ENCODE results near the gene HDAC4. TPM values are rescaled to one million over a fixed set of nuclear protein-coding genes. Genes with fewer than 3 reads are reported as not detected.

The HDAC4 gene
- total and polyA plus RNA-seq, 2 of the 4 experiments (the other 2 are of a cell fraction) = 4.1 to 7.2 TPM

- no peak overlapping the region for H3K4ac ChIP-seq (ENCODE audit: low read depth, low read length)
- no peak for ATAC-seq (ENCODE audit: low read depth)
- peaks cover 6% of the 10 kb centered on the region for H4K20me1 ChIP-seq (ENCODE audit: insufficient read depth, low read length)
- H3K9ac ChIP-seq (ENCODE audit: low read depth, low read length) = no peak overlapping the region
- H3K9me1 ChIP-seq (ENCODE audit: insufficient read depth, low read length) = peaks cover 11% of the 10 kb centered on the region
- no peak overlapping the region for H3K4me2 ChIP-seq (ENCODE audit: low read depth, low read length)
- in situ Hi-C loops (cut with MboI; ENCODE audit: low sequenced_read_pairs) (no loop called here), intact Hi-C loops (cut with micrococcal nuclease) (no loop called here), dilution Hi-C loops (cut with HindIII; ENCODE audit: low sequenced_read_pairs, unreplicated experiment) (no loop called here)
- no peak overlapping the region for H2BK20ac ChIP-seq (ENCODE audit: low read depth, low read length)
- H3K36me3 ChIP-seq (ENCODE audit: control insufficient read depth, insufficient read depth, low read length) = no peaks in the 10 kb centered on the region
- WGBS, 2 experiments (ENCODE audit: extremely low coverage in 2 of 2, insufficient read length in 1 of 2) = 92% methylated on average over 9 of the region's 16 CpGs; no CpG with 5 or more reads in 1 of the 2 experiments
- no peak overlapping the region for H4K91ac ChIP-seq (ENCODE audit: insufficient read depth, low read depth, low read length)
- H3K79me1 ChIP-seq (ENCODE audit: low read depth in 1 of 2, low read length in 2 of 2) = peaks cover 47 to 56% of the 10 kb centered on the region in 2 experiments
- no peak overlapping the region for H2BK5ac ChIP-seq (ENCODE audit: low read depth, low read length, poor library complexity, severe bottlenecking)
- H3K27me3 ChIP-seq (ENCODE audit: control insufficient read depth, insufficient read depth, low read length) = no peaks in the 10 kb centered on the region
- H3K23ac ChIP-seq (ENCODE audit: low read depth, low read length) = no peak overlapping the region
- no peak overlapping the region for H3K4me3 ChIP-seq (ENCODE audit: insufficient read depth, low read depth, low read length)
- no peak overlapping the region for H2BK15ac ChIP-seq (ENCODE audit: low read depth, low read length)
- CTCF ChIA-PET = no interaction called here
- TF ChIP-seq BHLHE40 (IDR thresholded peaks at IDR 0.05; ENCODE audit: low read depth, low read length) (no peak), ELK1 (IDR thresholded peaks at IDR 0.05; ENCODE audit: borderline replicate concordance, low read depth, low read length) (no peak), SMC3 (IDR thresholded peaks at IDR 0.05; ENCODE audit: low read depth, low read length) (no peak), MAZ (IDR thresholded peaks at IDR 0.05; ENCODE audit: borderline replicate concordance, low read depth, low read length) (no peak), RCOR1 (IDR thresholded peaks at IDR 0.05; ENCODE audit: insufficient replicate concordance, low read length) (no peak), CHD1 (IDR thresholded peaks at IDR 0.05; ENCODE audit: low read depth, low read length) (no peak)
- TF ChIP-seq, protein P1, sequence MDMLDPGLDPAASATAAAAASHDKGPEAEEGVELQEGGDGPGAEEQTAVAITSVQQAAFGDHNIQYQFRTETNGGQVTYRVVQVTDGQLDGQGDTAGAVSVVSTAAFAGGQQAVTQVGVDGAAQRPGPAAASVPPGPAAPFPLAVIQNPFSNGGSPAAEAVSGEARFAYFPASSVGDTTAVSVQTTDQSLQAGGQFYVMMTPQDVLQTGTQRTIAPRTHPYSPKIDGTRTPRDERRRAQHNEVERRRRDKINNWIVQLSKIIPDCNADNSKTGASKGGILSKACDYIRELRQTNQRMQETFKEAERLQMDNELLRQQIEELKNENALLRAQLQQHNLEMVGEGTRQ (IDR thresholded peaks at IDR 0.05; ENCODE audit: low read depth, low read length) = no peak
- no peak overlapping the region for H4K8ac ChIP-seq (ENCODE audit: low read depth in 2 of 2, low read length in 2 of 2)
- no peak overlapping the region for H2AFZ ChIP-seq (replicated peaks; ENCODE audit: low read length, poor library complexity)
- no peak overlapping the region for H2AK9ac ChIP-seq (replicated peaks; ENCODE audit: low read depth, low read length, poor library complexity)
- H2AK5ac ChIP-seq (ENCODE audit: low read depth, low read length) = no peak overlapping the region
- H2BK120ac ChIP-seq (ENCODE audit: low read depth, low read length) = no peak overlapping the region
- H4K5ac ChIP-seq (ENCODE audit: low read depth, low read length) = no peak overlapping the region
- no peak overlapping the region for H3K18ac ChIP-seq (ENCODE audit: low read depth, low read length)
- H3K56ac ChIP-seq (ENCODE audit: extremely low read depth, insufficient read depth, low read length) = no peak overlapping the region
- H3K27ac ChIP-seq (ENCODE audit: insufficient read depth, low read length) = no peak overlapping the region
- BruUV-seq (replicated peaks) = no TSS peak
- POLR2A ChIA-PET (ENCODE audit: unreplicated experiment) = no interaction called here
- DNase-seq = no peak
- no peaks in the 10 kb centered on the region for H3K9me3 ChIP-seq (ENCODE audit: control insufficient read depth, insufficient read depth, low read length)
- H3K14ac ChIP-seq (replicated peaks; ENCODE audit: low read depth, low read length) = no peak overlapping the region
- H3K4me1 ChIP-seq (ENCODE audit: control insufficient read depth, insufficient read depth, low read length) = peaks cover 13% of the 10 kb centered on the region; the same call in 1 of the 2 replicates
Observed at GRCh38 chr2:239302083-239302807, 98.6 kb downstream of the HDAC4 start.

Measured in IMR-90 (cell line).